Activated T-cell treated with anti-CD3 and anti-CD28 coated beads for 24 hours (primary cell): Measurements from ENCODE around the gene PARVG.

Experiments used
- DNase-seq: peaks from one replicate; pipeline ENCODE4 v3.0.0-alpha.2; 2020; ENCODE audit warnings: low read depth

PARVG gene

GRCh38 chr22:44245438-44245837 lies 64.7 kb downstream of the PARVG start:
- no peak for DNase-seq

- DNase-seq: no peak
Measured at GRCh38 chr22:44245867-44246266, 65.1 kb downstream of the PARVG start.

GRCh38 chr22:44246615-44247326 lies 66.0 kb downstream of the PARVG start:
- no peak for DNase-seq

- no peak for DNase-seq
Measured at GRCh38 chr22:44247346-44247745, 66.6 kb downstream of the PARVG start.

- no peak for DNase-seq
Measured at GRCh38 chr22:44247923-44248892, 67.5 kb downstream of the PARVG start.

GRCh38 chr22:44248926-44249325 lies 68.2 kb downstream of the PARVG start:
- DNase-seq: no peak

- DNase-seq: no peak
Measured at GRCh38 chr22:44249376-44250147, 68.8 kb downstream of the PARVG start.

GRCh38 chr22:44254811-44255210 lies 74.1 kb downstream of the PARVG start:
- DNase-seq: no peak

GRCh38 chr22:44256085-44256484 lies 75.4 kb downstream of the PARVG start:
- DNase-seq: no peak

- no peak for DNase-seq
Measured at GRCh38 chr22:44256556-44257485, 76.1 kb downstream of the PARVG start.
